GM19025 (cell line): Measurements from ENCODE around the gene PTOV1.

ENCODE experiments used
- ATAC-seq: cut with Tn5 transposase; IDR thresholded peaks from one replicate; pipeline ENCODE4 v1.9.1; 2021; ENCODE audit warnings: mild to moderate bottlenecking, low read depth, moderate library complexity; ENCODE audit not compliant: unreplicated experiment

Gene PTOV1

DNA sequence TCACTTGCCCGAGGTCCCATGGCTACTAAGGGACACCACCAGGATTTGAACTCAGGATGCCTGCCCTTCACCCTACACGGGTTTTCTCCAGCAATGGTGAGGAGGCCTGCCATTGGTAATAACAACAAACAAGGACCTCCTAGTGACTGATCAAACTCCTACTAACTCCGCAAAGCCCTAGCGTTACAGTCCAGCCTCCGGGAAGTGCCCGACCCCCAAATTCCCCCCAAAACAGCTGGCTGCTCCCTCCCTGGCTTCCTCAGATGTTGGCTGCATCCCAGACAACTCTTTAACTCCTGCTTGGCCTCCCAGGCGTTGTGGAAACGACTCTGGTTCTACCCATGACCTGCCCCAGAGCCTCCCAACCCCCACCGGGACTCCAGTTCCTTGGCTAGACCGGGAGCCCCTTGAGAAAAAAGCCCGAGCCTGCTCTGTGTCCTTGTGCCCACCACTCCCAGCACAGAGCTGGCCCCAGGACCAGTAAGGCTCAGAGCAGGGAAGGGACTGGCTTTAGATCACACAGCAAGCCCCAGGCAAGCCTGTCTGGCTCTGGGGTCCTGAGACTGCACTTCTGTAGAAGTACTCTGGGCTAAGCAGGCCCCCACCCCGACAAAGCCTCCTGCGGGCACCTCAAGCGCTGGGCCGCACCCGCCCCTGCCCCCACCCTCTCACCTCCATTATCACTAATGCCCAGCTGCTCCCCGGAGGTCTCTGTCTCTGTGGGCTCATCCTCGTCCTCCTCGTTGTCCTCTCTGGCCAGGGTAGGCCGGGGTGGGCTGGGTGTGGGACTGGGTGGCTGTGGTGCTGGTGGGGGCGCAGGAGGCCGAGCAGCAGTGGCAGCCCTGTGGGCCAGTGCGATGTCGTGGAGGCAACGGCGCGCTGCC is 21.5 kb downstream of the PTOV1 start:
- ATAC-seq: no peak

DNA sequence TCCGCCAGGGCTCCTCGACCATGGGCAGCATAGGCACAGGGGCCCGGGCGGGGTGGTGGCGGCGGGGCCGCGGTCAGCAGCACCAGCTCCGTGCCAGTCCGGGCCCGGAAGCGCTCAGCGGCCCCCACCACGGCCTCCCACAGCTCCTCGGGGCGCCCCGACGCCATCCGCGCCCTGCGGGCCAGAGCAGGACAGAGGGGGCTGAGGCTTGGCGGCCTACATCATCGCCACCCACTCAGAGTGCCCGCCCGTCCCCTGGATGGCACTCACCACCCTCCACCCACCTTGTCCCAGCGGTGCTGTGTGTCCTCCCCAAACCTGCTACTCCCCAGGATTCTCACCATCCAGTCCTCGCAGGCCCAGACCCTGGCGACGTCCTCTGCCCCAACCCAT is 22.2 kb downstream of the PTOV1 start:
- ATAC-seq: no peak

- ATAC-seq: no peak
These were observed 22.9 kb downstream of the PTOV1 start for GRCh38 chr19:49873834-49874233.

DNA sequence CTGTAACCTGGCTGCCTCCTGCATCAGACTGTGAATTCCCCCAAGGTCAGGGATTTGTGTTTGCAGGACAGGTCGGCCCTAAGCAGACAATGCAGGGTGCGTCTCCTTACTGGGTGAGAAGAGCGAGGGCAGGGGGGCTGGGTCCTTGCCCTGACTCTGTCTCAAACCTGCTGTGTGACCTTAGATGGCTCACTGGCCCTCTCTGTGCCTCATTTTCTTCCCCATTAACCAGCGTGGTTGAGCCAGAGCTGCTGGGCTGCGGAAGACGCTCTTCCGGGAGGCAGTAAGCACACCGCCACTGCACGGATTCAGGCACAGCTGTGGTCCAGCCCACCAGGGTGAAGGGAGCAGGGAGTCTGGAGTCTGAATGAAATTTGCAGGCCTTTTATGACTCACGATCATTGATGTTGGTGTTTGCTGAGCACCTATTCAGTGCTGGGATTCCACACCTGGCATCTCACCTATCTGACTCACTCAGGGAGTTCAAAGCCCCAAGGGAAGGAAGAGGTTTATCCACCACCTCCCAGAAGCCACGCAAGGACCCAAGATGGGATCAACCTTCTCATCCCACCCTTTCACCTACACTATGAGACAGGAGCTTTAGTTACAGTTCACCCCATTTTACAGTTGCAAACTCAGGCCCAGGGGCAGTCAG is 23.7 kb downstream of the PTOV1 start:
- no peak for ATAC-seq

DNA sequence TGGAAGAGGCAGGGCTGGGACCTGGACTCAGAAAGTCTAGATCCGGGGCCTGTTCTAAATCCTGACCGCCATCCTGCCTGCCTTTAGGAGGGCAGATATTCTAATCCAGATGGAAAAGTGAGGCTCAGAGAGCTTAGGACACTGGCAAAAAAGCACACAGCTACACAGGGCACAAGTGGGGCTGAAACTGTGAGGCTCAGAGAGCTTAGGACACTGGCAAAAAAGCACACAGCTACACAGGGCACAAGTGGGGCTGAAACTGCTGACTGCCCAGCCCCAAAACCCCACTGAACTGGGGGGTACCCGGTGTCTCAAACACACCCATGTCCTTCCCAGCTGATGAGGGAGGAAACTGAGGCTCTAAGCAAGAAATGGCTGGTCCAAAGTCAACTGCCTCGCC is 24.2 kb downstream of the PTOV1 start:
- no peak for ATAC-seq

DNA sequence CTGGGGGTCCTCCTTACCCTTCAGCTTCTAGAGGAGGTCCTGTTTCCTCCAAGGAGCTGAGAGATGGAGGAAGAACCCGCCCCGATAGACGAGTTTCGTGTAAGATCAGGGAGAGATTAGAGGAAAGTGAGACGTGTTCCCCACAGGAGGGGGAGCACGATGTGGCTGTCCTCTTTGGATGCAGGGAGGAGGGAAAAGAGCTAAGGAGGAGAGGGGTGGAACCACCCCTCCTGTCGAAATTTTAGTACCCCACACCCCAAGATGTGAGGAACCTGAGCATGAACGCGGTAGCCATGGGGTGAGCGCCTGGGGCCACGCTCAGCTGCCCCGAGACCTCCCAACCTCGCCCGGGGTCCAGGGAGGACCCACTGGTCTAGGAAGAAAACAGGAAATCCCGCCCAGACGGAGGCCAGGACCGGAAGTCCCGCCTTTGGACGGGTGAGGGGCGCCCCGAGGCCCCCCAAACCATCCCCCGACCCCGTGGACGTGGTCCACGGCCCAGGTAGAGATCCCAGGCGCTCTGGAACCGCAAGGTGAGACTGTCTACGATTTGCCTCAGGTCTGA is 25.0 kb downstream of the PTOV1 start:
- ATAC-seq: no peak

- peak; percentile 38 for ATAC-seq
These were observed 25.6 kb downstream of the PTOV1 start for GRCh38 chr19:49876422-49877019.

GRCh38 chr19:49877020-49877878 is 26.3 kb downstream of the PTOV1 start, which contains the start of the genes AKT1S1 and TBC1D17:
AKT1S1 (minus strand) TSS chr19:49877355; CDS start chr19:49873295, 4,060 bp downstream.
TBC1D17 (plus strand) TSS chr19:49877702; CDS start chr19:49877724, 22 bp downstream.
- ATAC-seq: peak; percentile 54

DNA sequence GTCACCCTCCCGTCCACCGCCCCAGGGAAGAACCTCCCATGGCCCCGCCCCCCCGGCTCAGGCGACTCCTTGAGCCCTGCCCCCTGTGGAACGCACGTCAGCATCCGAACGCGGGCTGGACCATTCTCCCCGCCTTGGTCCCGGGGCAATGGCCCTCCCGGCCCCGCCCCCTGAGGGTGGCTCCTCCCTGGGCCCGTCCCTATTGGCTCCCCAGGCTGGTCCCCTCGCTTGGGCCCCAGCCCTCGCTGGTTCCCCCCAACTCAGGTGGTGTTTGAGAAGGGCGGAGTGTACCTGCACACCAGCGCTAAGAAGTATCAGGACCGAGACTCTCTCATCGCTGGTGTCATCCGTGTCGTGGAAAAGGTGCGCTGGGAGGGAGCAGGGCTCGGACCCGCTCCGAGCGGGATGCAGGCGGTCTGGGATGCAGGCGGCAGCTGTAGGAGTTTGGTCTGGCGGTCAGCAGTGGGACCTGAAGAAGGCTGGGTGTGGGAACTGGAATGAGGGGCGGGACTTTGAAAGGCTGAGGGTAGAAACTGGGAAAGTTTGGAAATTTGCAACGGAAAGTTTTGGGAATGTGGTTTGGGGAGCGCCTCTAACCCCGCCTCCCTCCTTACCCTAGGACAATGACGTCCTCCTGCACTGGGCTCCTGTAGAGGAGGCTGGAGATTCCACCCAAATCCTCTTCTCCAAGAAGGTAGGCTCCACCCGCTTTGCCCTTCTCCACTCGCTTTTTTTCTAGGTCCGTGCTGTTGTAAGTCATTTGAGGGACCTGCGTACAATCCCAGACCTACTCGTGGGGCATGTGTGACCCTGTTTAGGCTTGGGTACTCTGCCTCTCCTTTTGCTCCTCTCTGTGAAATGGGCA is 27.2 kb downstream of the PTOV1 start:
- ATAC-seq: peak; percentile 45

- ATAC-seq: no peak
These were observed 27.7 kb downstream of the PTOV1 start for GRCh38 chr19:49878744-49879070.

DNA sequence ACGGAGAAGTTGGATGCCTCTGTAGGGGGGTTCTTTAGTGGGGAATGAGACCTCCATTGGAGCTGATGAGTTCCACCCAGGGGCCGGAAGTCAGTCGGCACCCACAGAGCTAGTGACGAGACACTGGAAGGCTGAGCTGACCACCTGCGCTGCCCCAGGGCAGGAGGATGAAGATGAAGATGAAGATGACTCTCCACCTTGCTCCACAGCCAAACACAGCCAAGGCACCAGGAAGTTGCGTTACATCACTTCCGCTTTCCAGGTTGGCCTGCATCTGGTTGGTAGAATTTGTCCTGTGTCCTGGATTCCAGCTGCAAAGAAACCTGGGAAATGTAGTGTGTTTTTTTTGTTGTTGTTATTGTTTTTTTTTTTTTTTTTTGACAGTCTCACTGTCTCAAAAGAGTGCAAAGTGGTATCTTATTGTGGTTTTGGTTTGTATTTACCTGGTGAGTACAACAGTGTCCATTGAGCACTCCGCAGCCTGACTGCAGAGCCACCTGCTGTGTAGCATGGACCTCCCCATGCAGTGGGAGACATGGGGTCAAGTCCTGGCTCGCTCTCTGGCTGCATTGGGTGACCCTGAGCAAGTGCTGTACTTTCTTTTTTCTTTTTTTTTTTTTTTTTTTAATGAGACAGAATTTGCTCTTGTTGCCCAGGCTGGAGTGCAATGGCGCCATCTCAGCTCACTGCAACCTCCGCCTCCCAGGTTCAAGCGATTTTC is 28.4 kb downstream of the PTOV1 start:
- no peak for ATAC-seq

- no peak for ATAC-seq
These were observed 29.4 kb downstream of the PTOV1 start for GRCh38 chr19:49880162-49880869.

GRCh38 chr19:49881186-49881585 is 30.2 kb downstream of the PTOV1 start:
- ATAC-seq: no peak

GRCh38 chr19:49881672-49882394 is 30.9 kb downstream of the PTOV1 start:
- ATAC-seq: no peak

- ATAC-seq: no peak
These were observed 31.7 kb downstream of the PTOV1 start for GRCh38 chr19:49882643-49883042.

GRCh38 chr19:49883094-49883493 is 32.1 kb downstream of the PTOV1 start:
- no peak for ATAC-seq

- no peak for ATAC-seq
These were observed 33.1 kb downstream of the PTOV1 start for GRCh38 chr19:49884109-49884508.
